T-cell (primary cell): ENCODE data around the gene ADAM22. TPM values are rescaled to one million over a fixed set of nuclear protein-coding genes. Genes with fewer than 3 reads are reported as not detected.

Experiments used
- ATAC-seq, 4 experiments: fragments of 200-7000 bp in 3 of 4; fragments of 150-1000 bp in 1 of 4; cut with Tn5 transposase; replicated peaks in 1 of 4; 1 replicate in 3 of 4; 2 replicates in 1 of 4; pipeline ENCODE4 v1.10.0; 2021; ENCODE audit warnings: moderate library complexity in 3 of 4, mild to moderate bottlenecking in 2 of 4, moderate number of reproducible peaks in 1 of 4
- CTCF ChIA-PET, 2 donors: fragments of 300-600 bp; sonication (Branson Sonifier 250); formaldehyde crosslinking; loops; one replicate each; lab custom pipeline; 2022; ENCODE audit warnings: antibody characterized with exemption in 2 of 2; lab: Charles Lee
- POLR2A ChIA-PET, 2 donors: fragments of 300-600 bp; sonication (Branson Sonifier 250); formaldehyde crosslinking; loops; one replicate each; lab custom pipeline; 2022; ENCODE audit warnings: antibody characterized with exemption in 2 of 2; lab: Charles Lee
- DNase-seq, 35 experiments: peaks; one replicate each; pipeline versions ENCODE4 v3.0.0 to v3.0.0-alpha.2; 2013 to 2023
- H3K27ac ChIP-seq: one replicate; pipeline ENCODE4 v1.5.1; 2013; ENCODE audit warnings: low read length
- H3K27me3 ChIP-seq, 2 experiments: replicated peaks in 1 of 2; 1 replicate in 1 of 2; 2 replicates in 1 of 2; pipeline versions ENCODE4 v1.6.1 to v1.7.0; 2013; ENCODE audit warnings: low read length in 1 of 2, mixed read lengths in 1 of 2; ENCODE audit not compliant: control insufficient read depth in 2 of 2, insufficient read depth in 2 of 2; ENCODE audit errors: extremely low read depth in 1 of 2
- H3K36me3 ChIP-seq, 2 donors: 1 replicate in 1 of 2; 2 replicates in 1 of 2; pipeline versions ENCODE4 v1.6.1 to v1.7.0; 2013; ENCODE audit warnings: low read length in 1 of 2; ENCODE audit not compliant: control insufficient read depth in 2 of 2, insufficient read depth in 1 of 2; ENCODE audit errors: extremely low read depth in 1 of 2
- H3K4me1 ChIP-seq, 2 experiments: 1 replicate in 1 of 2; 2 replicates in 1 of 2; pipeline versions ENCODE4 v1.6.1 to v1.7.0; 2013; ENCODE audit warnings: low read length in 2 of 2, mixed read lengths in 1 of 2; ENCODE audit not compliant: insufficient read depth in 2 of 2, control insufficient read depth in 1 of 2; ENCODE audit errors: extremely low read depth in 1 of 2
- H3K4me3 ChIP-seq, 2 donors: 1 replicate in 1 of 2; 2 replicates in 1 of 2; pipeline versions ENCODE4 v1.5.1 to v1.7.0; 2013; ENCODE audit warnings: mild to moderate bottlenecking in 2 of 2, low read length in 1 of 2, moderate library complexity in 1 of 2; ENCODE audit not compliant: control insufficient read depth in 1 of 2; ENCODE audit errors: extremely low read depth in 1 of 2
- H3K9me3 ChIP-seq: 2 replicates; pipeline ENCODE4 v1.7.0; 2013
- H3K27ac Mint-ChIP-seq, 2 donors: one replicate each; pipeline ENCODE4 v1.8.0; 2020 to 2021; ENCODE audit warnings: mild to moderate bottlenecking in 2 of 2, mixed read lengths in 2 of 2
- H3K27me3 Mint-ChIP-seq, 2 donors: one replicate each; pipeline ENCODE4 v1.8.0; 2021 to 2022; ENCODE audit warnings: mixed read lengths in 2 of 2
- H3K36me3 Mint-ChIP-seq: one replicate; pipeline ENCODE4 v1.8.0; 2021; ENCODE audit warnings: mixed read lengths
- H3K4me1 Mint-ChIP-seq, 3 donors: one replicate each; pipeline ENCODE4 v1.8.0; 2020 to 2022; ENCODE audit warnings: mixed read lengths in 3 of 3, mild to moderate bottlenecking in 1 of 3
- H3K4me3 Mint-ChIP-seq, 3 donors: one replicate each; pipeline ENCODE4 v1.8.0; 2020 to 2022; ENCODE audit warnings: mild to moderate bottlenecking in 3 of 3, mixed read lengths in 3 of 3, moderate library complexity in 3 of 3
- H3K9me3 Mint-ChIP-seq, 3 donors: one replicate each; pipeline ENCODE4 v1.8.0; 2020 to 2022; ENCODE audit warnings: mixed read lengths in 3 of 3
- WGBS: methylation state at CpG from one replicate; pipeline ENCODE4 v1.1.5; 2013; ENCODE audit warnings: missing lambda C conversion rate; ENCODE audit not compliant: insufficient coverage; 5-methylcytosine and 5-hydroxymethylcytosine counted together
- total RNA-seq, 35 experiments: library from RNA in 6 of 35; stranded (reverse) in 6 of 35; fragments of 120-200 nt in 1 of 35; gene quantifications; one replicate each; pipeline versions ENCODE4 v1.2.1 to v1.2.4 and lab custom pipeline; 2013 to 2026

Gene ADAM22
- total RNA-seq, 5 donors from 2014 or later (not counting 1 experiment from before 2014, with no cell fraction given): 2.9 to 5.6 (median 4.3) TPM

GRCh38 chr7:88206254-88206653 lies 272.2 kb downstream of the ADAM22 start:
- Histone ChIP-seq H3K27me3 (no peaks in the 10 kb centered on the region), H3K36me3 (peaks cover 6 to 57% of the 10 kb centered on the region in 2 donors), H3K4me1 (no peaks in the 10 kb centered on the region), H3K4me3 (no peak overlapping the region), H3K9me3 (no peaks in the 10 kb centered on the region), H3K27ac (no peak overlapping the region)
- no peak for ATAC-seq
- H3K36me3 Mint-ChIP-seq: peaks cover 59% of the 10 kb centered on the region
- no CpG with 5 or more reads among the region's 4 CpGs for WGBS
- DNase-seq: no peak
- CTCF ChIA-PET: interaction anchor here in 1 of 2 donors (0.7 to 1.0 kb wide), 2 partner anchors 13 to 14 kb away, joined by 3 read pairs; partner anchors contain the start of gene SRI
- H3K4me1 Mint-ChIP-seq: peaks cover 0 to 5% (median 0%) of the 10 kb centered on the region in 3 donors
- no peak overlapping the region for H3K27ac Mint-ChIP-seq
- no peak overlapping the region for H3K4me3 Mint-ChIP-seq
- POLR2A ChIA-PET: no interaction called here
- H3K27me3 Mint-ChIP-seq: no peaks in the 10 kb centered on the region
- no peaks in the 10 kb centered on the region for H3K9me3 Mint-ChIP-seq

DNA sequence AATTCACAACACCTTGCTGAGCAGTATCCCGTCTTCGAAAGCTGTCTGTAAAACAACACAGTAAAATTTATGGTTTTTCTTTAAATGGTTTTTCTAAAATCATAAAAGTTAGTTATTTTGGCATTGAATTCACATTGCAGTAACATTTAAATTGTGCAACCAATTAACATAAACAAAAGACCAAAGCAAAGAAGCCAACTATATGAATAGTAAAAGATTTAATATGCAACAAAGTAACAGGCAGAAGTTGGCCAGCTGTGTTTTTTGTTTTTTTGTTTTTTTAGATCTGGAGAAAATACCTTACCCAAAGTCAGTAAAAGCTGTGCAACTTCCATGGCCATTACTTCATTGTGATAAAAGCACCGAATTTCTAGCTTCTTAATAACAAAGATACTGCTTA lies 274.5 kb downstream of the ADAM22 start:
- Mint-ChIP-seq H3K36me3 (peaks cover 64% of the 10 kb centered on the region), H3K27ac (no peak overlapping the region), H3K27me3 (no peaks in the 10 kb centered on the region), H3K4me1 (peaks cover 0 to 8% (median 8%) of the 10 kb centered on the region in 3 donors), H3K4me3 (no peak overlapping the region), H3K9me3 (no peaks in the 10 kb centered on the region)
- ATAC-seq (no peak), DNase-seq (no peak)
- no peaks in the 10 kb centered on the region for H3K27me3 ChIP-seq
- ChIA-PET CTCF (interaction anchor here in 1 of 2 donors (1.2 to 1.7 kb wide), 3 partner anchors 8 to 12 kb away, joined by 3 to 5 read pairs (median 3); no protein-coding TSS in a partner anchor), POLR2A (interaction anchor here in 1 of 2 donors (0.5 kb wide), 1 partner anchor 12 kb away, joined by 4 read pairs; no protein-coding TSS in a partner anchor)
- peaks cover 3 to 70% of the 10 kb centered on the region in 2 donors for H3K36me3 ChIP-seq
- H3K4me1 ChIP-seq: no peaks in the 10 kb centered on the region
- WGBS: no CpG with 5 or more reads among the region's 3 CpGs
- H3K27ac ChIP-seq: no peak overlapping the region
- no peaks in the 10 kb centered on the region for H3K9me3 ChIP-seq
- H3K4me3 ChIP-seq: no peak overlapping the region

GRCh38 chr7:88212918-88213317 lies 278.9 kb downstream of the ADAM22 start:
- no peaks in the 10 kb centered on the region for H3K9me3 Mint-ChIP-seq
- DNase-seq: no peak
- H3K9me3 ChIP-seq: no peaks in the 10 kb centered on the region
- no peak overlapping the region for H3K4me3 Mint-ChIP-seq
- POLR2A ChIA-PET: no interaction called here
- CTCF ChIA-PET: interaction anchor here in 1 of 2 donors (1.0 kb wide), 1 partner anchor 10 kb away, joined by 3 read pairs; no protein-coding TSS in a partner anchor
- H3K4me1 ChIP-seq: peaks cover 0 to 5% of the 10 kb centered on the region in 2 experiments
- no peak overlapping the region for H3K4me3 ChIP-seq
- H3K27ac ChIP-seq: no peak overlapping the region
- no peak overlapping the region for H3K27ac Mint-ChIP-seq
- H3K27me3 Mint-ChIP-seq: no peaks in the 10 kb centered on the region
- H3K36me3 ChIP-seq: peaks cover 0 to 72% of the 10 kb centered on the region in 2 donors
- peaks cover 19 to 40% (median 29%) of the 10 kb centered on the region in 3 donors for H3K4me1 Mint-ChIP-seq
- WGBS: 83% methylated on average over 1 of the region's 1 CpG
- no peak for ATAC-seq
- peaks cover 43% of the 10 kb centered on the region for H3K36me3 Mint-ChIP-seq
- H3K27me3 ChIP-seq: no peaks in the 10 kb centered on the region

DNA sequence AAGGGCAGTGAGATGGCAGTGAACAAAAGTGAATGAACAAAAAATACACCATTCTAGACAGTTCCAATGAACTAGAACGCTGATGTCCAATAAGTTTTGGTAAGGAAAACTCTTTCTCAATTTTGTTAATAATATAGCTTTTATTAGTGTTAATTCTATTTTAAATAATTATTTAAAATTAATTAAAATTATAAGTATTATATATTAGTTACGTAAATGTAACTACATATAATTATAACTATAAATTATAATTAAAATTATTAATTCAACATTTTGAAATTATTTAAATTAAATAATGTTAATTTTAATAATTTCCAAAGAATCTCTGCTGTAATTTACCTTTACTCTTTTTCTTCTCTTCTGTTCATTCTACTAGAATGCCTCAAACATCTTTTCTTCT lies 280.4 kb downstream of the ADAM22 start:
- no peak overlapping the region for H3K4me3 Mint-ChIP-seq
- H3K27ac Mint-ChIP-seq: no peak overlapping the region
- no peaks in the 10 kb centered on the region for H3K27me3 Mint-ChIP-seq
- peaks cover 0 to 62% of the 10 kb centered on the region in 2 donors for H3K36me3 ChIP-seq
- WGBS: no CpG with 5 or more reads among the region's 2 CpGs
- no peaks in the 10 kb centered on the region for H3K27me3 ChIP-seq
- no peaks in the 10 kb centered on the region for H3K9me3 Mint-ChIP-seq
- no peak for ATAC-seq
- ChIA-PET CTCF (no interaction called here), POLR2A (no interaction called here)
- peaks cover 33 to 51% (median 40%) of the 10 kb centered on the region in 3 donors for H3K4me1 Mint-ChIP-seq
- H3K27ac ChIP-seq: no peak overlapping the region
- H3K36me3 Mint-ChIP-seq: peaks cover 35% of the 10 kb centered on the region
- no peak for DNase-seq
- H3K4me1 ChIP-seq: peaks cover 10 to 14% of the 10 kb centered on the region in 2 experiments
- no peak overlapping the region for H3K4me3 ChIP-seq
- no peaks in the 10 kb centered on the region for H3K9me3 ChIP-seq

- WGBS: no CpG with 5 or more reads among the region's 2 CpGs
- POLR2A ChIA-PET: no interaction called here
These were observed 281.2 kb downstream of the ADAM22 start for GRCh38 chr7:88215295-88215694.

GRCh38 chr7:88216276-88216675 lies 282.2 kb downstream of the ADAM22 start:
- no peak overlapping the region for H3K4me3 ChIP-seq
- H3K27ac ChIP-seq: no peak overlapping the region
- H3K4me1 ChIP-seq: peaks cover 14 to 17% of the 10 kb centered on the region in 2 experiments
- no peaks in the 10 kb centered on the region for H3K27me3 ChIP-seq
- no peaks in the 10 kb centered on the region for H3K9me3 Mint-ChIP-seq
- ATAC-seq (no peak), DNase-seq (no peak)
- H3K9me3 ChIP-seq: no peaks in the 10 kb centered on the region
- peaks cover 26% of the 10 kb centered on the region for H3K36me3 Mint-ChIP-seq
- peaks cover 0 to 52% of the 10 kb centered on the region in 2 donors for H3K36me3 ChIP-seq
- H3K27me3 Mint-ChIP-seq: no peaks in the 10 kb centered on the region
- peak overlapping the region in 1 of 2 donors; percentile 80 for H3K27ac Mint-ChIP-seq
- peaks cover 39 to 59% (median 52%) of the 10 kb centered on the region in 3 donors for H3K4me1 Mint-ChIP-seq
- POLR2A ChIA-PET: no interaction called here
- H3K4me3 Mint-ChIP-seq: no peak overlapping the region
- CTCF ChIA-PET: interaction anchor here in 1 of 2 donors (0.6 kb wide), 1 partner anchor 15 kb away, joined by 3 read pairs; no protein-coding TSS in a partner anchor

More at GRCh38 chr7:88215295-88215694, 281.2 kb downstream of the ADAM22 start:
- Histone ChIP-seq H3K4me3 (no peak overlapping the region), H3K9me3 (no peaks in the 10 kb centered on the region), H3K27ac (no peak overlapping the region), H3K4me1 (peaks cover 10 to 14% of the 10 kb centered on the region in 2 experiments), H3K27me3 (no peaks in the 10 kb centered on the region), H3K36me3 (peaks cover 0 to 53% of the 10 kb centered on the region in 2 donors)
- Mint-ChIP-seq H3K4me3 (no peak overlapping the region), H3K36me3 (peaks cover 27% of the 10 kb centered on the region), H3K27me3 (no peaks in the 10 kb centered on the region), H3K9me3 (no peaks in the 10 kb centered on the region), H3K27ac (no peak overlapping the region), H3K4me1 (peaks cover 33 to 51% (median 43%) of the 10 kb centered on the region in 3 donors)
- DNase-seq: no peak
- ATAC-seq: no peak
- CTCF ChIA-PET: no interaction called here
